K562 (cell line): ENCODE measurements around the gene BLOC1S3. TPM values are rescaled to one million over a fixed set of nuclear protein-coding genes. Genes with fewer than 3 reads are reported as not detected.

Experiments used
- ATAC-seq: fragments of 200-7000 bp; cut with Tn5 transposase; 3 replicates; pipeline ENCODE4 v1.9.1; 2020; ENCODE audit warnings: moderate library complexity
- BruUV-seq: library from RNA; stranded (reverse); fragments of 400-500 nt; replicated peaks from 2 replicates; lab custom pipeline; 2021; lab: Mats Ljungman, UMichigan
- CTCF ChIA-PET: fragments of 300-600 bp; formaldehyde crosslinking; extraction: SDS; loops from one replicate; lab custom pipeline; 2021; ENCODE audit warnings: low intra/inter-chr PET ratio; lab: Yijun Ruan, JAX
- POLR2A ChIA-PET: fragments of 300-600, 350-650 bp; sonication (Branson Sonifier 250); formaldehyde crosslinking; extraction: SDS; loops from one replicate; lab custom pipeline; 2021; ENCODE audit warnings: antibody characterized with exemption, inconsistent platforms; lab: Yijun Ruan, JAX
- DNase-seq, 4 experiments: peaks; one replicate each; pipeline versions ENCODE4 v3.0.0 to v3.0.0-alpha.2; 2011 to 2018; ENCODE audit warnings: low spot score in 3 of 4, mixed read lengths in 3 of 4; ENCODE audit errors: extremely low read depth in 1 of 4
- FAIRE-seq: peaks from 2 replicates; lab custom pipeline; 2011; peaks lifted over from hg19 to GRCh38; lab: Jason Lieb, UNC
- H2AFZ ChIP-seq: 2 replicates; pipeline ENCODE4 v1.6.0; 2011; ENCODE audit warnings: low read depth, low read length, control low read depth, inconsistent platforms
- H3K27ac ChIP-seq: fragments of 200-600 bp; 3 replicates; pipeline ENCODE4 v1.8.0; 2011; ENCODE audit warnings: low read depth, mild to moderate bottlenecking, control low read depth, inconsistent platforms, low read length, moderate library complexity, mixed read lengths; ENCODE audit errors: extremely low read depth
- H3K27me3 ChIP-seq, 2 experiments: fragments of 300-600 bp in 1 of 2; 2 replicates in 1 of 2; 3 replicates in 1 of 2; pipeline versions ENCODE4 v1.6.0 to v1.8.0; 2011; ENCODE audit warnings: inconsistent platforms in 2 of 2, low read length in 2 of 2, mild to moderate bottlenecking in 1 of 2, mixed read lengths in 1 of 2, moderate library complexity in 1 of 2; ENCODE audit not compliant: control insufficient read depth in 2 of 2, insufficient read depth in 2 of 2
- H3K36me3 ChIP-seq: fragments of 300-600 bp; 3 replicates; pipeline ENCODE4 v1.8.0; 2011; ENCODE audit warnings: mild to moderate bottlenecking, low read length, inconsistent platforms; ENCODE audit not compliant: control insufficient read depth, insufficient read depth
- H3K4me1 ChIP-seq, 2 experiments: fragments of 200-600 bp in 1 of 2; replicated peaks in 1 of 2; 2 replicates in 1 of 2; 3 replicates in 1 of 2; pipeline versions ENCODE4 v1.5.1 to v1.8.0; 2011; ENCODE audit warnings: inconsistent platforms in 2 of 2, low read length in 2 of 2, mild to moderate bottlenecking in 1 of 2, mixed read lengths in 1 of 2, moderate library complexity in 1 of 2; ENCODE audit not compliant: control insufficient read depth in 2 of 2, insufficient read depth in 2 of 2
- H3K4me2 ChIP-seq: 2 replicates; pipeline ENCODE4 v1.6.1; 2011; ENCODE audit warnings: low read length, control low read depth, inconsistent platforms, mixed read lengths; ENCODE audit not compliant: insufficient read depth
- H3K4me3 ChIP-seq: fragments of 200-600 bp; sonication (generic), shearing (Covaris generic); 2 replicates; pipeline ENCODE4 v1.5.1; 2016; ENCODE audit warnings: control low read depth, inconsistent platforms
- H3K79me2 ChIP-seq: fragments of 200-600 bp; 3 replicates; pipeline ENCODE4 v1.8.0; 2011; ENCODE audit warnings: low read length, inconsistent platforms; ENCODE audit not compliant: control insufficient read depth, insufficient read depth
- H3K9ac ChIP-seq, 2 experiments: 2 replicates each; pipeline versions ENCODE4 v1.6.0 to v1.6.1; 2011; ENCODE audit warnings: low read depth in 2 of 2, low read length in 2 of 2, control low read depth in 1 of 2, inconsistent platforms in 1 of 2, mild to moderate bottlenecking in 1 of 2, mixed read lengths in 1 of 2; ENCODE audit not compliant: insufficient read depth in 1 of 2
- H3K9me1 ChIP-seq: one replicate; pipeline ENCODE4 v1.6.0; 2011; ENCODE audit warnings: inconsistent platforms, mild to moderate bottlenecking, low read length, moderate library complexity; ENCODE audit not compliant: control insufficient read depth, insufficient read depth
- H3K9me3 ChIP-seq: replicated peaks from 2 replicates; pipeline ENCODE4 v1.5.1; 2011; ENCODE audit warnings: low read depth, low read length, inconsistent platforms; ENCODE audit not compliant: control insufficient read depth, insufficient read depth
- H4K20me1 ChIP-seq: replicated peaks from 2 replicates; pipeline ENCODE4 v1.6.1; 2011; ENCODE audit warnings: low read length, inconsistent platforms, mixed read lengths; ENCODE audit not compliant: control insufficient read depth, insufficient read depth
- GTF2F1 ChIP-seq: IDR thresholded peaks from 2 replicates; pipeline ENCODE4 v1.6.1; 2011; ENCODE audit warnings: low read depth, low read length, improper control_type of control experiment
- NFIC ChIP-seq: fragments of 450-650 bp; IDR thresholded peaks from 2 replicates; pipeline ENCODE4 v1.6.1; 2017; ENCODE audit warnings: mild to moderate bottlenecking, inconsistent platforms
- POLR2G ChIP-seq: fragments of 200-400 bp; formaldehyde crosslinking; IDR thresholded peaks from 2 replicates; pipeline ENCODE4 v1.6.1; 2017; ENCODE audit warnings: low read depth, mild to moderate bottlenecking, antibody characterized with exemption, low read length, moderate library complexity
- RBM22 ChIP-seq: fragments of 200-400 bp; formaldehyde crosslinking; IDR thresholded peaks from 2 replicates; pipeline ENCODE4 v1.6.1; 2018; ENCODE audit warnings: low read length, low read depth; ENCODE audit not compliant: poor library complexity, severe bottlenecking
- WGBS: fragments of 100-300 bp; shearing (Covaris generic); methylation state at CpG from one replicate; pipeline ENCODE4 v1.1.6; 2016; ENCODE audit warnings: low coverage, mixed read lengths; ENCODE audit not compliant: insufficient coverage; ENCODE audit errors: missing lambda C conversion rate; 5-methylcytosine and 5-hydroxymethylcytosine counted together
- in situ Hi-C: fragments of 300-500 bp; cut with MboI; formaldehyde crosslinking; loops from 4 replicates; pipeline ENCODE4 v1.15.0; 2018; ENCODE audit warnings: inconsistent platforms, mixed read lengths
- intact Hi-C: fragments of 100-400 bp; cut with micrococcal nuclease; formaldehyde crosslinking; loops from 2 replicates; pipeline ENCODE4 v1.14.2; 2022
- polyA plus RNA-seq, 8 experiments: library from polyadenylated mRNA; depleted of rRNA in 4 of 8; stranded (reverse) in 5 of 8; unstranded in 3 of 8; fragments of >200 nt; fragmentation: Nextera tagmentation in 2 of 8; fragmentation: Illumina TruSeq in 1 of 8; extraction: Ambion mirVana in 2 of 8; extraction: Trizol in 1 of 8; gene quantifications; 2 replicates each; pipeline versions ENCODE4 v1.2.1 to v1.2.3, GENCODE V29; 2011 to 2014; ENCODE audit warnings: inconsistent platforms in 1 of 8, missing spikeins in 1 of 8
- total RNA-seq, 7 experiments: library from RNA; depleted of rRNA in 6 of 7; stranded (reverse); fragments of >200 nt in 6 of 7; fragmentation: Illumina TruSeq in 2 of 7; extraction: Trizol in 2 of 7; gene quantifications; 2 replicates each; pipeline versions ENCODE4 v1.2.1 to v1.2.3, GENCODE V29; 2011 to 2021; ENCODE audit warnings: low replicate concordance in 1 of 7
- TF ChIP-seq, protein P1 (sequence below), 2 experiments: fragments of 450-650 bp; conservative IDR thresholded peaks; 2 replicates each; pipeline ENCODE4 v1.6.1; 2017; ENCODE audit warnings: mild to moderate bottlenecking in 2 of 2, moderate library complexity in 2 of 2
- TF ChIP-seq, protein P2 (sequence below): sonication (generic); formaldehyde crosslinking; IDR thresholded peaks from 2 replicates; pipeline ENCODE4 v1.8.1; 2023; ENCODE audit warnings: mild to moderate bottlenecking, missing genetic modification reagents

Gene BLOC1S3
- total and polyA plus RNA-seq, 9 of the 15 experiments (the other 6 are each of a cell fraction or from before 2014, with no cell fraction given), result 3.9 to 20.2 (median 10.4) TPM

DNA sequence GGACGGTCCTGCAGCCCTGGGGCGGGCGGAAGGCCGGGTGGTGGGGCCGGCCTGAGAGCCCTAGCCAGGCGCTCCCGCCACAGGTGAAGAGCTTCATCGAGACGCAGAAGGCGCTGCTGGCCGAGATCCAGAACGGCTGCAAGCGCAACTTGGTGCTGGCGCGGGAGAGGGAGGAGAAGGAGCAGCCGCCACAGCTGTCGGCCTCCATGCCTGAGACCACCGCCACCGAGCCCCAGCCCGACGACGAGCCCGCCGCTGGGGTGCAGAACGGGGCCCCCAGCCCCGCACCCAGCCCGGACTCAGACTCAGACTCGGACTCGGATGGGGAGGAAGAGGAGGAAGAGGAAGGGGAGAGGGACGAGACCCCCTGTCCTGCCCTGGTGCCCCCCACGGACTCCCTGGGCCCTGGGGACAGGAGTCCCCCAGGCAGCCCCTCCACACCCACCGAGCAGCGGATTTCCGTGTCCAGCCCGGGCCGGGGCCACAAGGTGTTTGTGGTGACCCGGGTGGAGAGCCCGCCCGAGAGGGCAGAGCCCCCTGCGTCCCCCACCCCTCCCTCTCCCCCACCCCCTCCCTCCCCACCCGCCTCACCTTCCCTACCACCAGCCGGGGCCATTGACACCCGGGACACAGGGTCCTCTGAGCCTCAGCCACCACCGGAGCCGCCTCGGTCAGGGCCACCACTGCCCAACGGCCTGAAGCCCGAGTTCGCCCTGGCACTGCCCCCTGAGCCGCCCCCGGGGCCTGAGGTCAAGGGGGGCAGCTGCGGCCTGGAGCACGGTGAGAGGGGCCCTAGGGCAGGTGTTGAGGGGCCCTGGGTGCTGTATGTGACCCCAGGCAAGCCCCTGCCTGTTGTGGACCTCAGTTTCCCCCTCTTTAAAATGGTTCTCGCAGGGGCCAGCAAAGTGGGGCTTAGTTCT lies 33.1 kb upstream of the BLOC1S3 start:
- H3K4me2 ChIP-seq, result no peak overlapping the region
- H3K27me3 ChIP-seq, result no peaks in the 10 kb centered on the region
- peaks cover 0 to 51% of the 10 kb centered on the region in 2 experiments; a peak in 2 of 5 replicates for H3K4me1 ChIP-seq
- ATAC-seq (no peak), DNase-seq (no peak), FAIRE-seq (no peak)
- H3K9ac ChIP-seq, result peak overlapping the region in 1 of 2 experiments; percentile 70; a peak in 2 of 4 replicates
- in situ Hi-C loops (no loop called here), intact Hi-C loops (no loop called here)
- H4K20me1 ChIP-seq, result no peaks in the 10 kb centered on the region
- no peaks in the 10 kb centered on the region for H3K9me3 ChIP-seq
- peaks cover 55% of the 10 kb centered on the region; the same call in 1 of the 3 replicates for H3K36me3 ChIP-seq
- BruUV-seq, result no TSS peak
- TF ChIP-seq RBM22 (peak; percentile 35), POLR2G (0 out of 2 replicates have a peak, but pooled peaks have one; percentile 10), GTF2F1 (no peak), NFIC (0 out of 2 replicates have a peak, but pooled peaks have one; percentile 29)
- TF ChIP-seq, protein P1, sequence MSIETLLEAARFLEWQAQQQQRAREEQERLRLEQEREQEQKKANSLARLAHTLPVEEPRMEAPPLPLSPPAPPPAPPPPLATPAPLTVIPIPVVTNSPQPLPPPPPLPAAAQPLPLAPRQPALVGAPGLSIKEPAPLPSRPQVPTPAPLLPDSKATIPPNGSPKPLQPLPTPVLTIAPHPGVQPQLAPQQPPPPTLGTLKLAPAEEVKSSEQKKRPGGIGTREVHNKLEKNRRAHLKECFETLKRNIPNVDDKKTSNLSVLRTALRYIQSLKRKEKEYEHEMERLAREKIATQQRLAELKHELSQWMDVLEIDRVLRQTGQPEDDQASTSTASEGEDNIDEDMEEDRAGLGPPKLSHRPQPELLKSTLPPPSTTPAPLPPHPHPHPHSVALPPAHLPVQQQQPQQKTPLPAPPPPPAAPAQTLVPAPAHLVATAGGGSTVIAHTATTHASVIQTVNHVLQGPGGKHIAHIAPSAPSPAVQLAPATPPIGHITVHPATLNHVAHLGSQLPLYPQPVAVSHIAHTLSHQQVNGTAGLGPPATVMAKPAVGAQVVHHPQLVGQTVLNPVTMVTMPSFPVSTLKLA (conservative IDR thresholded peaks at IDR 0.05), result no peak
- TF ChIP-seq, protein P2, sequence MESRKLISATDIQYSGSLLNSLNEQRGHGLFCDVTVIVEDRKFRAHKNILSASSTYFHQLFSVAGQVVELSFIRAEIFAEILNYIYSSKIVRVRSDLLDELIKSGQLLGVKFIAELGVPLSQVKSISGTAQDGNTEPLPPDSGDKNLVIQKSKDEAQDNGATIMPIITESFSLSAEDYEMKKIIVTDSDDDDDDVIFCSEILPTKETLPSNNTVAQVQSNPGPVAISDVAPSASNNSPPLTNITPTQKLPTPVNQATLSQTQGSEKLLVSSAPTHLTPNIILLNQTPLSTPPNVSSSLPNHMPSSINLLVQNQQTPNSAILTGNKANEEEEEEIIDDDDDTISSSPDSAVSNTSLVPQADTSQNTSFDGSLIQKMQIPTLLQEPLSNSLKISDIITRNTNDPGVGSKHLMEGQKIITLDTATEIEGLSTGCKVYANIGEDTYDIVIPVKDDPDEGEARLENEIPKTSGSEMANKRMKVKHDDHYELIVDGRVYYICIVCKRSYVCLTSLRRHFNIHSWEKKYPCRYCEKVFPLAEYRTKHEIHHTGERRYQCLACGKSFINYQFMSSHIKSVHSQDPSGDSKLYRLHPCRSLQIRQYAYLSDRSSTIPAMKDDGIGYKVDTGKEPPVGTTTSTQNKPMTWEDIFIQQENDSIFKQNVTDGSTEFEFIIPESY (CRISPR knock-in tag), result peak; percentile 79
- no peak overlapping the region for H3K4me3 ChIP-seq
- H2AFZ ChIP-seq, result no peak overlapping the region
- no peaks in the 10 kb centered on the region for H3K79me2 ChIP-seq
- no peaks in the 10 kb centered on the region for H3K9me1 ChIP-seq
- 98% methylated on average over 17 of the region's 54 CpGs for WGBS
- CTCF ChIA-PET, result no interaction called here
- H3K27ac ChIP-seq, result no peak overlapping the region
- POLR2A ChIA-PET, result interaction anchor here (0.6 kb wide), 1 partner anchor 80 kb away, joined by 3 read pairs; no protein-coding TSS in a partner anchor
